ENCODE data around the gene PLD2.

DNA sequence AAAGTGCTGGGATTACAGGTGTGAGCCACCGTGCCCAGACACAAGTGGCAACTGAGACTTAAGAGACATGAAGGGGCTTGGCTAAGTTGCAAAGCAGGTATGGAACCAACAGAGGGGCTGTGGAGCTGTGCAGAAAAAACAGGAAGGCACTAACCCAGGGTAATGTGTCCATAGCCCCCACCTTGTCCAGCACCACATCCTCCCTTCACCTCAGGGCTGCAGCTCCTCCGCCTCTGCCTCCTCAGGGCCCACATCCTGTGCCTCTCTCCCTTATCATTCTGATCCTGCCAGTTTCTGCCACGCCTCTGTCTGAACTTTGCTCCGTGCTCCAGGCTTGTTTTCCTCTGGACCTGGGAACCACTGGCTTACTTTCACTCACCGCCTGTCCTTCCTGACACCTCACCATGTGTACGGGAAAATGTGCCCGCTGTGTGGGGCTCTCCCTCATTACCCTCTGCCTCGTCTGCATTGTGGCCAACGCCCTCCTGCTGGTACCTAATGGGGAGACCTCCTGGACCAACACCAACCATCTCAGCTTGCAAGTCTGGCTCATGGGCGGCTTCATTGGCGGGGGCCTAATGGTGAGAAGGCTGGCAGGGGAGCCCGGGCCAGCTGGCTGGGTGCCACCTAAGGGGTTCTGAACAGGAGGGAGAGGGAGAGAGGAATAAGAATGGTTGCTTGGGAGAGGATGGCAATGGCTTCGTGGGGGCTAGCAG is 35.3 kb upstream of the PLD2 start, which contains the start of gene TM4SF5:
- TF ChIP-seq, protein P1, sequence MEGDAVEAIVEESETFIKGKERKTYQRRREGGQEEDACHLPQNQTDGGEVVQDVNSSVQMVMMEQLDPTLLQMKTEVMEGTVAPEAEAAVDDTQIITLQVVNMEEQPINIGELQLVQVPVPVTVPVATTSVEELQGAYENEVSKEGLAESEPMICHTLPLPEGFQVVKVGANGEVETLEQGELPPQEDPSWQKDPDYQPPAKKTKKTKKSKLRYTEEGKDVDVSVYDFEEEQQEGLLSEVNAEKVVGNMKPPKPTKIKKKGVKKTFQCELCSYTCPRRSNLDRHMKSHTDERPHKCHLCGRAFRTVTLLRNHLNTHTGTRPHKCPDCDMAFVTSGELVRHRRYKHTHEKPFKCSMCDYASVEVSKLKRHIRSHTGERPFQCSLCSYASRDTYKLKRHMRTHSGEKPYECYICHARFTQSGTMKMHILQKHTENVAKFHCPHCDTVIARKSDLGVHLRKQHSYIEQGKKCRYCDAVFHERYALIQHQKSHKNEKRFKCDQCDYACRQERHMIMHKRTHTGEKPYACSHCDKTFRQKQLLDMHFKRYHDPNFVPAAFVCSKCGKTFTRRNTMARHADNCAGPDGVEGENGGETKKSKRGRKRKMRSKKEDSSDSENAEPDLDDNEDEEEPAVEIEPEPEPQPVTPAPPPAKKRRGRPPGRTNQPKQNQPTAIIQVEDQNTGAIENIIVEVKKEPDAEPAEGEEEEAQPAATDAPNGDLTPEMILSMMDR (conservative IDR thresholded peaks at IDR 0.05 in 1 of 2, IDR thresholded peaks at IDR 0.05 in 1 of 2; ENCODE audit: low read depth in 1 of 2, low read length in 2 of 2): no peak
- no peak for TF ChIP-seq EZH2 (IDR thresholded peaks at IDR 0.05; ENCODE audit: low read length, missing control alignments)
